ENCODE results near the gene SLC17A9.

Gene SLC17A9

DNA sequence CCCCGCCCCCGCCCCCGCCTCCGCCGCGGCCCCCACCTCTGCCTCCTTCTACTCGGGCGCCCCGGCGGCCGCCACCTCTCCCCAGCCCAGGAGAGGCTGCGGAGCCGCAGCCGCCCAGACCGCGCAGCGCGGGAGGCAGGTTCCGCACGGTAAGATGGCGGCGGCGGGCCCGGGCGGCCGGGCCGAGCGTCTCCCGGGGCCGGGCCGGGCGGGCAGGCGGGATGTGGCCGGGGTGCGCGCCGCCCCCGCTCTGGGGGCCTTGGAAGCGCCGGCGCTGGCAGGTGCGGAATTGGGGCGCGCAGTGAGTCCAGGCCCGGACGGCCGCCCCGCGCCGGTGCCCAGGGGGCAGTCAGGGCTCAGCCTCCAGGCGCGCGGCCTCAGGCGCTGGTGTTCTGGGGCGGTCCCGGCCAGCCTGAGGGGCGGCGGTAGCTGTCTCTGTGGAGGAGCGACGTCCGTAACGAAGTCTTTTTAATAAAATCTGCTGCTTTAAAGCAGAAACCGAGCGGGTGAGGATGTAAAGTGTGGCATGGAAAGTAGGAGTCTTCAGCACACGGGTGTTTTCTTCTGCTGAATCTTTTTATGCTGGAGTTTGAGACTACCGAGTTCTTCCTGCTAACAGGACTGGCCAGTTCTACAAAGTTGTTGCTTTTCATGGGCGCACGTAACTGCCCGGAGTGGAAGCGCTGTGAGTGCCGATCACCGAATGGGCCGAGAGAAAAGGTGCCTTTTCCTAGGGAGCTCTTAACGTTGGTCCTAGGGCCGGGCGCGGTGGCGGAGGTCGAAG lies 14.2 kb upstream of the SLC17A9 start, which contains the start of gene GID8:
Gene GID8 (plus strand): TSS at position 43 of the 784 bp plus-strand sequence. CDS start 3,356 bp downstream, outside the sequence.
- DNase-seq: peak; percentile 58

DNA sequence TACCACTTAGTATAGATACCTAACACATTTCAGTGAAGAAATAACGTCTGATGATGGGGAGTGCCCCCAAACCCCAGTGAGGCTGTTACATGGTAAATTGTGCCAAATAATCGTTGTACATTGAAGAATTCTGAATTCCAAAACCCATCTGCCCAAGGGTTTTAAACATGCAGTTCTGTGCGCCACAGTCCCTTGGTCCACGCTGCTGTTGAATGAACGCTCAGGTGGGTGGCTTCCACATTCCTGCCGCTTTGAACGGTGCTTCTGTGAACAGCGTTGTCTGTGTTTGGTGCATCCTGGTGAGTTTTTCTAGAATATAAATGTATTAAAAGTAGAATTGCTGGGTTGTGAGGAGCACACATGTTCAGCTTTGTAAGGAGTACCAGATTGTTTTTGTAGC lies 11.6 kb upstream of the SLC17A9 start:
- no peak for DNase-seq

DNA sequence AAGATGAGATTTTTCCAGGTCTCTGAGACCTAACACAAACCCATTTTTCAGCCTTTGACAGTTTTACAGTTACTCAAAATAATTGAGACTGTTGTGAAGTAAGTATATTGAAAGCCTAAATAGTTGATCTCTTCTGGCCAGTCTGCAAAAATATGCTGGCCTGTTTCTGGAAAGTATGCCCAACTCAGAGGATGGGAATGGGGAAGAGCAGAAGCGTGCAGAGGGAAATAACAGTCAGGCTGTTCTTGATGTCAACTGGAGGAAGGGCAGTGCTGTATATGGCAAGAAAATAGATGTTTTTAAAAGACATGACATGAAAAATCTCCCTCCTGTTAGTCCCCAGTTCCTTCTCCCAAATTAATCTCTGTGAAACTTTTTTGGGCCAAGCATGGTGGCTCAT lies 10.7 kb upstream of the SLC17A9 start:
- no peak for DNase-seq

DNA sequence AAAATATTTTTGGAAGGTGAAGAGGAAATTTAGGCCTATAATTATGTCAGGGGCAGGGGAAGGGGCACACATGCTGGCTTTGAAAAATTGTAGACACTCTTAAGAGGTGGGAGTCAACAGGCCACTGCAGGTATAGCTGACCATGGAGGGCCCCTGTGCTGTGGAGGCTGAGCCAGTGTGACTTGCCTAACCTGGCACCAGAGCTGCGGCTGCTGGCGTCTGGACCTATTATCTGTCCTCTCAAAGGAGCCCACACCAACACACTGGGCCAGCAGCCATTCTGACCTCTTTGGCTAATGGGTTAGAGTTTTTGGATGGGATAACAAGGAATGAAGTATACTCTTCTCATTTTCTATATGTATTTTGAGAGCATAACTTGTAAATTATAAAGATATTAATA lies 10.1 kb upstream of the SLC17A9 start:
- no peak for DNase-seq

DNA sequence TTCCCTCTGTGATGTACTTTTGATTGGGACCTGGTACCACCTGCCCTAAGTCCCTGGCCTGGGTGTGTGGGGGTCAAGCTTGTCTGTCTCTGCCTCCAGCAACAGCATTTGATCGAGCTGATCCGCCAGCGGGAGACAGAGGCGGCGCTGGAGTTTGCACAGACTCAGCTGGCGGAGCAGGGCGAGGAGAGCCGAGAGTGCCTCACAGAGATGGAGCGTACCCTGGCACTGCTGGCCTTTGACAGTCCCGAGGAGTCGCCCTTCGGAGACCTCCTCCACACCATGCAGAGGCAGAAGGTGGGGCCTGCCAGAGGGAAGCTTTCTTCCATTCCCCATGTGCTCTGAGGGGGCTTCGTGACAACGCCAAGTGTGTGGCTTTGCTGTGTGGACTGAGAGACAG lies 9.1 kb upstream of the SLC17A9 start:
- no peak for DNase-seq

DNA sequence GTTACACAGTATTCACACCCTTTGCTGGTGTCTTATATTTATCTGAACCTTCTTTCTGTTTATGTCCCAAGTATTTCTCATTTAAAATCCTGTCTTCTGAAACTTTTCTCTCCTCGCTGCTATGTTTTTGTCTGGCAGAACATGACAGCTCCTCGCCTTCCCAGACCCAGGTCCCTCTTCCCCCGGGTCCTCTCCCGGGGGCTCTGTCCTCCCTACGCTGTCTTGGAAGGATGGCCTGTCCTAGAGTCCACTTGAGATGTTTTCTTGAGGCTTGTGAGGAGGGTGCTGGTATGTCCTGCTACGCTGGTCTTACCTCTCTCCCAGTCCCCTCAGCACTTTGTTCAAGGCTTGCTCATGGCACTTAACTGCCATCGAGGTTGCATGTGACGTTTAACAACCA lies 8.3 kb upstream of the SLC17A9 start:
- no peak for DNase-seq

DNA sequence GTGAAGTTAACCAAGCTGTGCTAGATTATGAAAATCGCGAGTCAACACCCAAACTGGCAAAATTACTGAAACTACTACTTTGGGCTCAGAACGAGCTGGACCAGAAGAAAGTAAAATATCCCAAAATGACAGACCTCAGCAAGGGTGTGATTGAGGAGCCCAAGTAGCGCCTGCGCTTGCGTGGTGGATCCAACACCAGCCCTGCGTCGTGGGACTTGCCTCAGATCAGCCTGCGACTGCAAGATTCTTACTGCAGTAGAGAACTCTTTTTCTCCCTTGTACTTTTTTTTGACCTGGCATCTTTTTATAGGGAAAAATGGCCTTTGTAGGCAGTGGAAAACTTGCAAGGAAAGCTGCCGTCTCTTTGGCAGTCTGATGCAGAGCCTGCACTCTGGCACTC lies 7.8 kb upstream of the SLC17A9 start:
- no peak for DNase-seq

DNA sequence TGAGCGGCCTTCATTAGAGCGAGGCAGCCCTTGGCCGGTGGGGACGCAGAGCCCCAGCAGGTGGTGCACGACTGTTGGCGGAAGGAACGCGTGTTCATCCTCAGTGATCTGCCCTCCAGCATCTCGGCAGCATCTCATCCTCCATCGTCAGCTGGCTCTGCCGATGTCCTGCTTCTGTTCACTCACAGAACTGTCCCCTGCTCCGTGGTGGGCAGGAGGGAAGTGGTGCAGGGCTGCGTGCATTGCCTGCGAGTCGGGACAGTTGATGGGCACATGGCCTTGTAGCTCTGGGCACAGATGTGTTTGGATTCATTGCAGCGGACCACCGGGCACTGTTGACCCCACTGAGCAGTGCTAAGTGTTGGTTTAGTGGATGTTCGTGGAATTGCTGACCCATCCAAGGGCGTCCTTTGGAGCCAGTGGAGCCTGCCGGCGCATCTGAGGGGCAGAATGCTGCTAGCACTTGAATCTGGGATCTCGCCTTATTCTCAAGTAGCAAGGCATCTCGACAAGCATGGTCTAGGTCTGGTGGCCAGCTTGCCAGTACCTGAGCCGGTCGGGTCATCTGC lies 6.7 kb upstream of the SLC17A9 start:
- DNase-seq: no peak

DNA sequence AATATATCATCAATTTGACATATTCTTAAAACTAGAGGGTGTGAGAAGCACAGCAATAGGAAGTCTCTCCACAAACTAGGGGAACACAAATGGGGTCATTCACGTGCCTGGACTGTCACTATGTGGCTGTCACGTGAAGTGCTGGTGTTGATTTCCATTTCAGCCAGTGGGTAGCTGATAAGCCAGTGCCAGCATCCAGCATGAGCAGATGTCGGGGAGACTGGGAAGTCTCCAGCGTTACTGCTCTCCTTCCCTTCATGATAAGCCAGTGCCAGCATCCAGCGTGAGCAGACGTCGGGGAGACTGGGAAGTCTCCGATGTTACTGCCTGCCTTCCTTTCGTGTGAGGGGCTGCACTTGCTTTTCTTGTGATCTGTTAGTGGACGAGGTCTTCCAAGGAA lies 5.6 kb upstream of the SLC17A9 start:
- DNase-seq: no peak

DNA sequence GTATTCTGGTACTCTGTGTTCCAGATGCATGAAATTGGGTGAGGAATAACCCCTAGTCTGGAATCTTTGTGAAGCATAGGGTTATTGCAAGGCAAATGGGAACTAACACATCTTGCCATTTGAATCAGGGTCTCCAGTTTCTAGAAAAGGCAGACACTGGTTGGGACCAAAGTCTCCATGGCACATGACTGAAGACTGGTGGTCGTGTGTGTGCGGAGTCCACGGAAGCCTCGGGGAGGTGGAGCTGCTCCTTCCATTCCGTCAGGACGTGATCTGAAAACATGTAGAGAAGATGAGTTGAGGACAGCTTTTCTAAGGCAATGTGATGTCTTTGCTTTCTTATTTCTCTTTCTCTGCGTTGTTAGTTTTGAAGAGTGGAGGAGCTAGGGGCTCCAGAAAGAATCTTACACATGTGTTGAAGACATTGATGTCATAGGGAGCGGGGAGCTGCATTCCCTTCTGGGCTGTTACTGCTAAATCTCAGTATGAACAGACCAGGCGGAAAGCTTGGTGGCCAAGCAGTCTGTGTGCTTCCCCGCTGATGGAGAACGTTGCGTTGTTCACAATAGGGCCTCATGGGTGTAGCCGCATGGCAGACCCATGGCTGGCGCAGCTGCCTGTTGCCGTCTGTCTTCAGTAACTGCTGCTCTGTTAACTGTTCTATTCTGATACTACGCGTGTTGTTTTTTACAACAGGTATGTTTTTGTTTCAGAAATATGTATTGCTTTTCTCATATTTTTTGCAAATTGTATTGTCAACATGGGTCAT lies 4.8 kb upstream of the SLC17A9 start:
- DNase-seq: no peak

DNA sequence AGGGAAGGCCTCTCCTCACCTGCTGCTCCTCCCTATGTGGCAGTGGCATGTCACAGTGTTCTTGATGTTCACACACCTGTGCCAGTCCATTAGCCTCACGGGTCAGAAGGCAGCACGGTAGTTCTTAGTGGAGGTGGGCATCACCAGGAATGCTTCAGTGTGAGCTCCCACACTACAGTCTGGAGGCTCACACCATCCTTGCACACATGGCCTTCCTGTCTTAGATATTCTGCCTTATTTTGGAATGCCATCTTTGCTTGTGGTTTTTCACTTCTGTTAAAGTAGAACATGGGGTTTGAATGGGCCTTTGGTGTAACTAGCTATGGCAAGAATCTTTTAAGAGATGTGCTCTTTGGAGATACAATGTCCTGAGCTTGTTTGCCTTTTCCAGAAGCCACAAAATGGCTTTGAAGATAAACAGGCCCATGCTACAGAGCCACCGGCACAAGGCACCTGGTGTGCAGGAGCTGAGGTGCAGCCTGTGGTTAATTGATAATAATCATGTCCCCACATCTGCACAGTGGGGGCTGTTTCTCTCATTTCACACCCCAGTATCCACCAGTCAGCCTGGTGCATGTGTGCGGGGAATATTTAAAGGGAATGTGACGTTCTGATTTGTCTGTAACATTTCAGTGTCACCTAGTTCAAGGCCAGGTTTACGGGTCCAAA lies 3.2 kb upstream of the SLC17A9 start:
- no peak for DNase-seq

DNA sequence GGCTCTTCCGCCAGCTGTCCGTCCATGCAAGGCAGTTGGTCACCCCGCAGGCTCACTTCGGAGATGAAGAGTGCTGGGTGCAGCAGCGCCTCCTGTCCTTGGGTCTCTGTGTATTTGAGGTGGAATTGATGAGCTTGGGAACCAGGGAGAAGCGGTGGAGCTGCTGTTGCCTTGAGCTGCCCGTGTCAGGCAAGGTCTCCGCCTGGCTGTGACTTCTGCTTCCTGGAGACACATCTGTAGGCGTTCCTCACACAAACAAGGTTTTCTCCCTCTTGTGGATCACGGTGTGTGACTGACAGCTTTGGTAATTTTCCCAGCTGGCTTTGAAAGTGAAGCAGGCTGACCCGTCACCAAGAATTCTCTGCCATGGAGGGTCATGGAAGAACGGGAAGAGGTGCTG lies 2.5 kb upstream of the SLC17A9 start:
- no peak for DNase-seq

DNA sequence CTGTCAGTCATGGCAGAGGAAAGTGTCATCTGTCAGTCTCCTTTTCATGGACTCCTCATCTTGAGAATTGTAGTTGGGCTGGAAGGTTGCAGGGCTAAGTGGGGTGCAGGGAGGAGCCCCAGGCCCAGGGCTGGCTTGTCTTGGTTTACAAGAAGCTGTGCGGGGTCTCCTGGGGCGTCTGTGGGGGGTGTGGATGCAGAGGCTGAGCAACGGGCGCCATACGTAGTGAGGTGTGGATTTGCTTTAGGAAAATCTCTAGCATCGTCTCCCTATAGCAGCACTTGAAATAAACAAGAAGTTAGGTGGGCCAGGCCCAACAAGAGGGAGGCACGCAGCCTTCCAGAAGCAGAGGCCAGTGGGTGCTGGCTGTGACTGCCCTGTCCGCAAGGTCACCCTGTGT lies 1.8 kb upstream of the SLC17A9 start:
- no peak for DNase-seq

DNA sequence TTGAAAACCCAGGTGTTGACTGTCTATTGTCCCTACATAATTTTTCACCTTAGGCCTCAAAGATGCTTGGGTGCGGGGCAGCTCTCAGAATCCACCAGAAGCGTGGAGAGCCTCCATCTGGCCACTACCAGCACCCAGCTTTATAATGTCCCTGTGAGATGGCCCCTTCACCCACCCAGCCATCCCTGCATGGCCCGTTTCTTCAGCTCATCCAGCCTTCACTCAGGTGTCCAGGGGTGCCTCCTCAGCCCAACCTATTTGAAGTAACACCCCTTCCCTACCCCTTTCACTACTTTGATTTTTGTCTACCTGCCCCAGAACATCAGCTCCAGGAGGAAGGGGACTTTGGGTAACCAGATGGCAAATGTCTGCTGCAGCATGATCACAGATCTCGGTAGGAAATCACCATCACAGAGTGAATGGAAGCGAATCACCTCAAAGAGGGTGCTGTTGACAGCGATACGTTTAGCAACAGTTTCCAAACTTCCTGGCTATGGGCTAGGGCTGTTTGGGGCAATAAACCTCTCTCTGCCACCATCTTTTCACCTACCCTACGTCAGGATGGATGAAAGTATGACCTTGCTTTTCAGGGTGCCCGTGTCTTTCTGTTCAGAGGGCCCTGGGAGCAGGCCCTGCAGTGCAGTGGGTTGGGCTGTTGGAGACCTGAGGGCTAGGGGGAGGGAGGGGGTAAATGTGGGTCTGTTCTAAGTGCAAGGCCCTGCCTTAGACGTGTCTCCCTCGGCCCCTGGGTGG lies 1.2 kb upstream of the SLC17A9 start:
- no peak for DNase-seq

DNA sequence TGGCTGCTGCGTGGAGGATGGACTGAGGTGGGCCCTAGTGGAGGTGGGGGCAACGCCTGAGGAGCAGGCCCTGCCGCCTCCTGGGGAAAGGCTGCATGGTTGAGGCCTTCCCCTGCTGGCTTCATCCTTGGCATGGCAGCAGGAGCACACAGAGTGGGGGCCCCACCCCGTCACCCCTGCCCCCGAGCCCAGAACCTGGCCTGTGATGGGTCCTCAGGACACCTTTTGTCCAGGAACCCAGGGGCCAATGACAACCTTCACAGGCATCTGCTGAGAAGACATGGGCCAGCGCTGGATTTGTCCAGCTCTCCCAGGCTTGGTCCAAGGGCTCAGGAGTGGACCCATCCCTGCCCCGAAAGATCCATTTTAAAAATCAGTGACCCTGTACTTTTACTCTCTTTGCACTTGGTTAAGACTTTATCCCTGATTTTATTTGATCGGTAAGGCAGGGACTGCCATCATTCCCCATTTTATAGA lies 575 bp upstream of the SLC17A9 start:
- no peak for DNase-seq

DNA sequence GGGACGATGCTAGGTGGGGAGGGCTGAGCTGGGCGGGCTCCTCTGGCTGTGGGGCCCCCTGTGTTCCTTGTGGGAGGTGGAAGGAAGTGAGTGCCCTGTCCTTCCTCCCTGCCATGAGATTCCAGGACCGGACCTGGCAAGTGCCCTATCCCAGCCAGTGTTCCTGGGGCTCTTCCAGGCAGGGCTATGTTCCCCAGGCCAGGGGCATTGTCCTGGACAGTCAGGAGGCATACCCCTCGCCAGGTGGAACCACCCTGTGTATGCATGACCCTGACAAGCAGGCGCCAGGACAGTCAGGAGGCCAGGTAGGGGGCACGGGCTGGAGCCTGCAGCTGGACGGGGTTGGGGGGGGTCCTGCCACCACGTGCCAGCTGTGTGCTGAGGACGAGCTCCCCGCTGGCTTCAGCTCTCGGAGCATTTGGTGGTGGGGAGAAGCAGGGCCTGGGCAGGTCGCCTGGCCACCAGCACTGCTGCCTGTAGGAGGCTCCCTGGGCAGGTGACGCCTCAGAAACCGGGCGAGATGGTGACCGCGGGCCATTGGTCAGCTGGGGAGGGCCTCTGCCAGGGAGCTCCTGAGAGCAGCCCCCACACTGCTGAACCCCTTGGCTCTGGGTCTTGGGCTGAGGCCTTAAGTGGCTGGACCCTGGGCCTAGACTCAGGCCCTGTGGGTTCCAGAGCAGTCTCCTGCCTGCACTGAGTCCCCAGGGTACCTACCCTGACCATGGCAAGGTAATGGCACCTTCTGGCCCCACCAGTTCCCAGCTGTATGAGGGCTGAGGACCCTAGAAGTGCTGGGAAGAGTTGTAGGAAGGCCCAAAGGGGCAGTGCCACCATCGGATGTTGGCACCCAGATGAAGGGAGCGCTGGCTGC lies 694 bp downstream of the SLC17A9 start:
- no peak for DNase-seq

DNA sequence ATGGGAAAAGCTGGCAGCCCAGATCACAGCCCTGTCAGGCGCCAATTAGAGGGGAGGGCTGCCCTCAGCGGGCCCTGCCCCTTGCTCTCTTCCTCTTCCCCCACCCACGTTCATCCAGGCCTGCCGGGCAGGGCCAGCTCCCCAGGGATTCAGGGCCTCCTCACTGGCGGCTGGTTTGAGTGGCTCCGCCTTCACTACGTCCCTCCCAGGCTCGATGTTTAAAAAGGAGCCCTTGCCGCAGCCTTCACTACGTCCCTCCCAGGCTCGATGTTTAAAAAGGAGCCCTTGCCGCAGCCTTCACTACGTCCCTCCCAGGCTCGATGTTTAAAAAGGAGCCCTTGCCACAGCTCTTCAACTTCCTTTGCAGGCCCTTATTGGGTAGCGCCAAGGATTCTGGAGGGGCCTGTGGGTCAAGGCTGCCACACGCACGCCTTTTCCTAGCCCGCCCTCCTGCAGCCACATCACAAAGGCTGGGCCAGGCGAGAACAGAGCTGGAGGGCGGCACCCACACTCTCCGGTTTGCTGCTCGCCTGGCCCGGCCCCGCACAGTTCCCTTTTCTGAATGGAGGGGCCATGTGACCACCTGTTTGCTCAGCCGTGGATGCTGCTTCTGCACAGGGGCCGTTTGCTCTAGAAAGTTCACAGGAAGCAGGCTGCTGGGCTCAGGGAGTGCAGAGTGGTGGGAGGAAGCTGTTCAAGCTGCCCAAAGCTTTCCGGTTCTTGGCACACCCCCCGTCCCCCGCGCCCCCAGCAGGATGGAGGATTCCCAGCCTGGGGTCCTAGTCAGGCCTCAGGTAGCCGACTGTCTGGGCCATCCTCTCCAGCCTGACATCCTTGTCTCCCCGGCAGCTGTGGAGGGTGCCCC lies 1.6 kb downstream of the SLC17A9 start:
- peak; percentile 78 for DNase-seq

DNA sequence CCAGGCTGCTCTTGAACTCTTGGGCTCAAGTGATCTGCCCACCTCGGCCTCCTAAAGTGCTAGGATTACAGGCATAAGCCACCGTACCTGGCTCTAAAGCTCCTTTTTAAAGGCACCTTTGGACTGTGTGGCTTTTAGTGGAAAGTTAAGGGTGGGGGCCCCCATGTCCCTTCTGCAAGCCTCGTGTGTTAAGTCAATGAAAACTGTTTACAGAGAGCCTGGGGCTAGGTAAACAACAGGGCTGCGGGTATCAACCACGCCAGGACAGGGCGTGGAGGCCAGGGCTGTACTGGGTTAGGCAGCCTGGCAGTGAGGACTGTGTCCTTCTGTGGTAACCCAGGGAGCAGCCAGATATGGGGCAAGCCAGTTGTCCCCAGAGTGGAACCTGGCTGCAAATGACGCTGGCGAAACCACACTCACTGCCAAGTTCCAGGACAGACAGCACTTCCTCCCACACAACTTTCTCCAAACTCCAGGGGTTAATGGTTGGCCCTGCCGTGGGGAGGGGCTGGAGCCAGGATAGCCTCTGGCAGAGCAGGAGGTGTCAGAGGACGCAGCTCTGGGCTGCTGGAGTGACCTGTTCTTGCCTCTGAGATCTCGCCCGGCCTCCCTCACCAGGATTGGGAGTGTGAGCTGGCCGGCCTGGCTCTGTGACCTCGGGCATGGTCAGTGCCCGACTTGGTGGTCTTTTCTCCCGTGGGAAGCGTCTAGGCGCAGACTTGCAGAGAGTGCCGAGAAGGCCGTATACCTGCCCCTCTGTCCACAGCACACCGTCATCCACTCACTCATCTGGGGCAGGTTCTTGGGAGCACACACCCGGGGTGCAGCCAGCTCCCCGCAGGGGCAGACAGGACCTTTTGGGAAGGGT lies 3.2 kb downstream of the SLC17A9 start:
- no peak for DNase-seq

DNA sequence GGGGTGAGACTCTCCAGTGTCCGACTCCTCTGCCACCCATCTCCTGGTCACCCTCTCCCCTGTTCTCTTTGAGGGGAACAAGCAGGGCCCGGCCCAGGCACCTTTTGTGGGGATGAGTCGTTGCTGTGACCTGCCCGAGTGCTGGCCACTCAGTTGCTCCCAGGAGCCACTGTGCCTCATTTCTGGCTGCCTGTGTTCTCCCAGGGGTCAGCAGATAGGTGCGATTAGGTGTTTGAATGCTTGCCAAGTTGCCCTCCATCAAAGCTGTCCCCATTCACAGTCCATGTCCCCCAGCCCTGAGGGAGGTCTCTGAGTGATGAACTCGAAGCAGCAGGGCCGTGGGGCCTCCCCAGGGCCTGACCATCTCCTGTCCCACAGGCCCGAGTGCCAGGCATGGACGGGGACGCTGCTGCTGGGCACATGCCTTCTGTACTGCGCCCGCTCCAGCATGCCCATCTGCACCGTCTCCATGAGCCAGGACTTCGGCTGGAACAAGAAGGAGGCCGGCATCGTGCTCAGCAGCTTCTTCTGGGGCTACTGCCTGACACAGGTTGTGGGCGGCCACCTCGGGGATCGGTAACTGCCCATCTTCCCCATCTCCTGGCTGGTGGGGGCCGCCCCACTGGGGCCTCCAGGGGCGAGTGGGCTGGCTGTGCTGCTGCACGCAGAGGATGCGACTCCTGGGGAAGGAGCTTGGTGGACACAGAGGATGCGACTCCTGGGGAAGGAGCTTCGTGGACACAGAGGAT lies 4.1 kb downstream of the SLC17A9 start:
- no peak for DNase-seq
